ENCODE results near the gene SLC35G1. TPM values are rescaled to one million over a fixed set of nuclear protein-coding genes. Genes with fewer than 3 reads are reported as not detected.

SLC35G1 gene
- 3.0 TPM for total RNA-seq (ENCODE audit: unreplicated experiment)
- long read RNA-seq, partial matches to known transcripts = 0 of 1 reads
- long read RNA-seq, other reads (novel, unspliced or antisense) = 1 of 1 reads

GRCh38 chr10:93893646-93894515, at the start of gene SLC35G1:
SLC35G1 (plus strand) TSS chr10:93893978; CDS start chr10:93894034, 56 bp downstream.
- Mint-ChIP-seq H3K27ac (ENCODE audit: unreplicated experiment) (peak within 1 kb of the TSS; percentile 35), H3K36me3 (ENCODE audit: unreplicated experiment) (no peaks in the 10 kb centered on the region), H3K9me3 (ENCODE audit: unreplicated experiment) (peaks cover 7% of the 10 kb centered on the region), H3K4me1 (ENCODE audit: low read depth, unreplicated experiment) (no peaks in the 10 kb centered on the region), H3K27me3 (ENCODE audit: unreplicated experiment) (peaks cover 6% of the 10 kb centered on the region), H3K4me3 (ENCODE audit: unreplicated experiment) (peak within 1 kb of the TSS; percentile 86)
- TF ChIP-seq CTCF (IDR thresholded peaks at IDR 0.05; ENCODE audit: partially characterized antibody, unreplicated experiment) = no peak
- peak; percentile 76 for DNase-seq

GRCh38 chr10:93844979-93845626, 48.7 kb upstream of the SLC35G1 start:
- Mint-ChIP-seq H3K27me3 (ENCODE audit: unreplicated experiment) (peaks cover 10% of the 10 kb centered on the region), H3K9me3 (ENCODE audit: unreplicated experiment) (no peaks in the 10 kb centered on the region)

GRCh38 chr10:93849593-93849992, 44.2 kb upstream of the SLC35G1 start:
- TF ChIP-seq CTCF (IDR thresholded peaks at IDR 0.05; ENCODE audit: partially characterized antibody, unreplicated experiment) = no peak
- Mint-ChIP-seq H3K27ac (ENCODE audit: unreplicated experiment) (no peak overlapping the region), H3K4me3 (ENCODE audit: unreplicated experiment) (no peak overlapping the region), H3K4me1 (ENCODE audit: low read depth, unreplicated experiment) (no peaks in the 10 kb centered on the region), H3K9me3 (ENCODE audit: unreplicated experiment) (no peaks in the 10 kb centered on the region), H3K27me3 (ENCODE audit: unreplicated experiment) (peaks cover 9% of the 10 kb centered on the region), H3K36me3 (ENCODE audit: unreplicated experiment) (peaks cover 5% of the 10 kb centered on the region)
- no peak for DNase-seq

More at GRCh38 chr10:93844979-93845626, 48.7 kb upstream of the SLC35G1 start:
- H3K4me1 Mint-ChIP-seq (ENCODE audit: low read depth, unreplicated experiment) = no peaks in the 10 kb centered on the region
- DNase-seq = no peak
- TF ChIP-seq CTCF (IDR thresholded peaks at IDR 0.05; ENCODE audit: partially characterized antibody, unreplicated experiment) = no peak
- no peak overlapping the region for H3K27ac Mint-ChIP-seq (ENCODE audit: unreplicated experiment)
- H3K36me3 Mint-ChIP-seq (ENCODE audit: unreplicated experiment) = peaks cover 5% of the 10 kb centered on the region
- H3K4me3 Mint-ChIP-seq (ENCODE audit: unreplicated experiment) = no peak overlapping the region

- Mint-ChIP-seq H3K36me3 (ENCODE audit: unreplicated experiment) (peaks cover 5% of the 10 kb centered on the region), H3K27me3 (ENCODE audit: unreplicated experiment) (peaks cover 9% of the 10 kb centered on the region)
Measured at GRCh38 chr10:93850031-93851015, 43.5 kb upstream of the SLC35G1 start.

More at GRCh38 chr10:93850031-93851015, 43.5 kb upstream of the SLC35G1 start:
- Mint-ChIP-seq H3K4me3 (ENCODE audit: unreplicated experiment) (no peak overlapping the region), H3K9me3 (ENCODE audit: unreplicated experiment) (no peaks in the 10 kb centered on the region), H3K27ac (ENCODE audit: unreplicated experiment) (no peak overlapping the region), H3K4me1 (ENCODE audit: low read depth, unreplicated experiment) (no peaks in the 10 kb centered on the region)
- no peak for DNase-seq
- no peak for TF ChIP-seq CTCF (IDR thresholded peaks at IDR 0.05; ENCODE audit: partially characterized antibody, unreplicated experiment)

All from glutamatergic neuron (in vitro differentiated cells).